Naive B cell (primary cell): ENCODE data around the gene RBM23. TPM values are rescaled to one million over a fixed set of nuclear protein-coding genes. Genes with fewer than 3 reads are reported as not detected.
"Not testable (repeated sequence)": the region's sequence is repeated elsewhere in the genome, so short reads cannot be mapped to it uniquely, and the experiment has no call there.

Source experiments
- ATAC-seq, 2 donors: fragments of 150-1000 bp; cut with Tn5 transposase; 2 replicates each; pipeline ENCODE4 v1.10.0; 2021; ENCODE audit warnings: low read depth in 2 of 2, mild to moderate bottlenecking in 2 of 2, moderate library complexity in 2 of 2
- DNase-seq: peaks from one replicate; pipeline ENCODE4 v3.0.0; 2022
- H3K27ac Mint-ChIP-seq, 6 donors: one replicate each; pipeline ENCODE4 v1.8.0; 2020 to 2022; ENCODE audit warnings: mild to moderate bottlenecking in 6 of 6, mixed read lengths in 6 of 6, moderate library complexity in 5 of 6, inconsistent platforms in 2 of 6
- H3K27me3 Mint-ChIP-seq, 3 donors: one replicate each; pipeline ENCODE4 v1.8.0; 2021 to 2022; ENCODE audit warnings: mixed read lengths in 3 of 3, mild to moderate bottlenecking in 1 of 3
- H3K36me3 Mint-ChIP-seq, 2 donors: one replicate each; pipeline ENCODE4 v1.8.0; 2020 to 2022; ENCODE audit warnings: mixed read lengths in 2 of 2, inconsistent platforms in 1 of 2, mild to moderate bottlenecking in 1 of 2
- H3K4me1 Mint-ChIP-seq, 3 donors: one replicate each; pipeline ENCODE4 v1.8.0; 2020 to 2022; ENCODE audit warnings: mixed read lengths in 3 of 3, inconsistent platforms in 1 of 3, mild to moderate bottlenecking in 1 of 3, moderate library complexity in 1 of 3
- H3K4me3 Mint-ChIP-seq, 8 donors: one replicate each; pipeline ENCODE4 v1.8.0; 2020 to 2022; ENCODE audit warnings: mild to moderate bottlenecking in 8 of 8, mixed read lengths in 8 of 8, moderate library complexity in 8 of 8, inconsistent platforms in 2 of 8
- H3K9me3 Mint-ChIP-seq, 7 donors: one replicate each; pipeline ENCODE4 v1.8.0; 2020 to 2022; ENCODE audit warnings: mixed read lengths in 7 of 7, mild to moderate bottlenecking in 5 of 7, inconsistent platforms in 2 of 7, moderate library complexity in 1 of 7
- polyA plus RNA-seq, 6 donors: library from polyadenylated mRNA; unstranded; fragments of 300-500 nt; fragmentation: Illumina TruSeq; gene quantifications; one replicate each; pipeline ENCODE4 v1.2.3, GENCODE V29; 2021; ENCODE audit warnings: low read depth in 6 of 6

RBM23 gene
- polyA plus RNA-seq, 6 donors from 2014 or later, result 67.8 to 123 (median 68.8) TPM

GRCh38 chr14:22929104-22929960 lies 10.4 kb upstream of the RBM23 start, which contains the start of gene PRMT5:
Gene PRMT5 (minus strand): TSS chr14:22929376. CDS start chr14:22929361, 15 bp downstream.
- Mint-ChIP-seq H3K27ac (peak within 1 kb of the TSS in 2 of 6 donors; percentile 40 to 44), H3K4me3 (no peak within 1 kb of the TSS), H3K27me3 (no peaks in the 10 kb centered on the region), H3K9me3 (no peaks in the 10 kb centered on the region), H3K4me1 (peaks cover 5 to 13% (median 12%) of the 10 kb centered on the region in 3 donors), H3K36me3 (no peaks in the 10 kb centered on the region)
- DNase-seq, result peak; percentile 95
- ATAC-seq, result peak; percentile 89 to 92

DNA sequence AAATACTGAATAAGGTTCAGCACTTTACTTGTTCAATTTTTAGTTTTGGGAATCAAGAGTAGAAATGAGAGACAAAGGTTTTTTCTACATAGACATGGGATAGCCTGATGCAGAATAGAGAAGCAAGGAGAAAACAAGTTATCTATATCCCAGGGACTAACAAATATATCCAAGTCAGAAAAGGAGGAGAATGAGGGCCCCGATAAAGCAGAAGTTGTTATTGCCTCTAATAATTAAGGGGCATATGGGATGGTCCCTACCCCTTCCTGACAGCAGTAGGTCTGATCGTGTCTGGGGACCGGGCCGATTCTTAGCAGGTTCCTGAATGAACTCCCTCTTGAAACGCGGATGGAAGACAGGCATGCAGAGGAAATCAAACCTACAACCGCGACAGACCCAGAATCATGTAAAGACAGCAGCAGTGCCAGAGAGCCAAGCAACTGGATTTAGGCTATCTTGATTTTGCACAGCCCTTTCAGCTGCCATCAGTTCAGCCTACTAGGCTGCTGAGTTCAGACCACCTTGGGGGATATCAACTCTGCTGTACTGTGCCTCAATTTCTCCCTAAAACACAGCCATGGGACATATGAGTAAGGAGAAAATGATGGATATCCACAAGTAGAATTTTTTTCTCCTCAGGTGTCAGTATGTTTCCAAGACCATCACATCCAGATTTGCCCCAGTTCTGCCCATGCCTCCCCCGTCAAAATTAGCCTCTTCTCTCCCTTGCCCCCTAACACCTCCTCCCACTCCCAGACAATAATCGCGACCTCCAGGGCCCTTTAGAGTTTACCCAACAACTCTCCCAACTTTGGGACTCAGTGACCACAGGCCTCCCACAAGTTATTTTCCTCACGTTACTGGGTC lies 9.5 kb upstream of the RBM23 start:
- H3K27me3 Mint-ChIP-seq, result no peaks in the 10 kb centered on the region

GRCh38 chr14:22926316-22926715 lies 7.4 kb upstream of the RBM23 start:
- Mint-ChIP-seq H3K36me3 (peaks cover under 1 to 17% of the 10 kb centered on the region in 2 donors), H3K4me1 (peaks cover 0 to 12% (median 5%) of the 10 kb centered on the region in 3 donors), H3K27me3 (no peaks in the 10 kb centered on the region), H3K27ac (no peak overlapping the region), H3K9me3 (no peaks in the 10 kb centered on the region), H3K4me3 (peak overlapping the region in 4 of 8 donors; percentile 35 to 63 (median 52))
- DNase-seq, result no peak
- ATAC-seq, result no peak

More for the DNA sequence above, 9.5 kb upstream of the RBM23 start:
- DNase-seq, result no peak
- Mint-ChIP-seq H3K36me3 (no peaks in the 10 kb centered on the region), H3K9me3 (no peaks in the 10 kb centered on the region), H3K27ac (peak overlapping the region in 2 of 6 donors; percentile 40 to 44), H3K4me1 (peaks cover 5 to 12% (median 9%) of the 10 kb centered on the region in 3 donors), H3K4me3 (no peak overlapping the region)
- no peak for ATAC-seq

GRCh38 chr14:22925513-22925912 lies 6.6 kb upstream of the RBM23 start:
- H3K27ac Mint-ChIP-seq, result no peak overlapping the region
- H3K27me3 Mint-ChIP-seq, result no peaks in the 10 kb centered on the region
- H3K4me1 Mint-ChIP-seq, result peaks cover 0 to 12% (median 5%) of the 10 kb centered on the region in 3 donors
- peak overlapping the region in 1 of 8 donors; percentile 48 for H3K4me3 Mint-ChIP-seq
- H3K9me3 Mint-ChIP-seq, result no peaks in the 10 kb centered on the region
- no peak for DNase-seq
- ATAC-seq, result no peak
- peaks cover 5 to 22% of the 10 kb centered on the region in 2 donors for H3K36me3 Mint-ChIP-seq

DNA sequence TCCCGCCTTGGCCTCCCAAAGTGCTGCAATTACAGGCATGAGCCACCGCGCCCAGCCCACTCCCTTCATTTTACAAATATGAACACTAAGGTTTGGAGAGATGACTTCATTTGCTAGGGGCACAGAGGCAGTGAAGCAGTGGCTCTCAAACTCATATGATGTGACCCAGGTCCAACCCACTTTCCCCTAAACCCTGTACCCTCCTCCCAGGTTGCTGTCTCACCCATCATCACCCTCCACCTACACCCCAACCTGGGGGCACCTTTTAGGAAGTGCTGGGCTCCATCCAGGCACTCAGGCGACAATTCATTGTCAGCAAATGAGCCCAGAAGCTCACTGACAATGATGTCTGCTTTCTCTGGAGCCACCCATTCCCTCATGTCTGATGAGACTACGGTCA lies 4.8 kb upstream of the RBM23 start:
- peak overlapping the region in 3 of 6 donors; percentile 26 to 84 (median 43) for H3K27ac Mint-ChIP-seq
- H3K4me3 Mint-ChIP-seq, result no peak overlapping the region
- ATAC-seq (no peak), DNase-seq (no peak)
- H3K9me3 Mint-ChIP-seq, result no peaks in the 10 kb centered on the region
- peaks cover 14 to 18% (median 17%) of the 10 kb centered on the region in 3 donors for H3K4me1 Mint-ChIP-seq
- H3K27me3 Mint-ChIP-seq, result no peaks in the 10 kb centered on the region
- peaks cover 9 to 25% of the 10 kb centered on the region in 2 donors for H3K36me3 Mint-ChIP-seq

- Mint-ChIP-seq H3K36me3 (peaks cover 9 to 27% of the 10 kb centered on the region in 2 donors), H3K9me3 (no peaks in the 10 kb centered on the region), H3K27me3 (no peaks in the 10 kb centered on the region), H3K27ac (peak overlapping the region in 2 of 6 donors; percentile 23 to 54), H3K4me3 (no peak overlapping the region), H3K4me1 (peaks cover 20 to 31% (median 28%) of the 10 kb centered on the region in 3 donors)
- DNase-seq (no peak), ATAC-seq (no peak)
These were observed 3.3 kb upstream of the RBM23 start for GRCh38 chr14:22922294-22922693.

- no peak for DNase-seq
- no peak for ATAC-seq
- peaks cover 9 to 27% of the 10 kb centered on the region in 2 donors for H3K36me3 Mint-ChIP-seq
- H3K27ac Mint-ChIP-seq, result peak overlapping the region in 3 of 6 donors; percentile 88 to 100 (median 100)
- no peaks in the 10 kb centered on the region for H3K27me3 Mint-ChIP-seq
- H3K4me1 Mint-ChIP-seq, result peaks cover 15 to 47% (median 26%) of the 10 kb centered on the region in 3 donors
- H3K9me3 Mint-ChIP-seq, result no peaks in the 10 kb centered on the region
- H3K4me3 Mint-ChIP-seq, result peak overlapping the region in 4 of 8 donors; percentile 6 to 99 (median 54)
These were observed 1.7 kb upstream of the RBM23 start for GRCh38 chr14:22920697-22921096.

DNA sequence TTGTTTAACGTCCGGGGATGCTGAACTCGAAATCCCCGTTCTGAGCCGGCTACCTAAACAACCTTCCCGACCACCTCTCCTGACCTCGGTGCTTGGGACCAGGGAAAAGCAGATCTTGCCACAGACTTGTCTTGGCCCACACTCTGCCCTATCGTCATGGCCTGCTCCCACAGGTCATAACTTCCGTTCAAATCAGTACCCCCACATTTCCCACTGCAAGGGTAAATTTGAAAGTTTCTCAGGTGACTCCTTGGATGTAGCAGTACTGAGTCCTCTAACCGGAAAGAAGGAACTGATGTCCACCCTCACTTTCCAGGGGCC lies 612 bp upstream of the RBM23 start:
- H3K4me1 Mint-ChIP-seq, result peaks cover 15 to 58% (median 34%) of the 10 kb centered on the region in 3 donors

GRCh38 chr14:22915886-22916521 lies 2.9 kb downstream of the RBM23 start:
- Mint-ChIP-seq H3K27ac (peak overlapping the region; percentile 20 to 100 (median 80)), H3K36me3 (peaks cover 5 to 7% of the 10 kb centered on the region in 2 donors), H3K9me3 (no peaks in the 10 kb centered on the region), H3K4me3 (peak overlapping the region in 3 of 8 donors; percentile 25 to 96 (median 67)), H3K4me1 (peaks cover 20 to 79% (median 43%) of the 10 kb centered on the region in 3 donors), H3K27me3 (no peaks in the 10 kb centered on the region)
- DNase-seq, result no peak
- ATAC-seq, result no peak

More for the DNA sequence above, 612 bp upstream of the RBM23 start:
- Mint-ChIP-seq H3K4me3 (peak overlapping the region; percentile 95 to 100 (median 98)), H3K9me3 (no peaks in the 10 kb centered on the region), H3K36me3 (peaks cover 9 to 27% of the 10 kb centered on the region in 2 donors), H3K27ac (peak overlapping the region; percentile 100), H3K27me3 (no peaks in the 10 kb centered on the region)
- ATAC-seq, result peak in 1 of 2 donors; percentile 0
- DNase-seq, result no peak

GRCh38 chr14:22914836-22915235 lies 4.1 kb downstream of the RBM23 start:
- peak overlapping the region in 1 of 8 donors; percentile 72 for H3K4me3 Mint-ChIP-seq
- peak overlapping the region in 4 of 6 donors; percentile 54 to 78 (median 63) for H3K27ac Mint-ChIP-seq
- H3K36me3 Mint-ChIP-seq, ATAC-seq, H3K9me3 Mint-ChIP-seq, H3K27me3 Mint-ChIP-seq, DNase-seq: not testable (repeated sequence)
- H3K4me1 Mint-ChIP-seq, result peaks cover 20 to 76% (median 43%) of the 10 kb centered on the region in 3 donors

DNA sequence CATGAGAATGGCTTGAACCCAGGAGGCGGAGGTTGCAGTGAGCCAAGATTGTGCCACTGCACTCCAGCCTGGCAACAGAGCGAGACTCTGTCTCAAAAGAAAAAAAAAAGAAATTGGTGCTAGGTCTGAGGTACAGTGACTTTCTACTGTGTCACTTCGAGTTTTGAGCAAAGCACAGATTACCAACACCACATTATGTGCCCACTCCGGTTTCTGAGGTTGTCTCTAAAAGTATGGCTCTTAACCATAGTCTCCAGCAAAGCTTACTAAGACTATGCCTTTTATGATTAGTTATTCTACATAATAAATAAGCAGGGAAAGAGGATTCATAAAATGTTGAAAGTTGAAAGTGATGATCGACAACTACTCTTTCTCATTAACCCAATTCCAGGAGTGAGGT lies 8.0 kb downstream of the RBM23 start:
- no peaks in the 10 kb centered on the region for H3K27me3 Mint-ChIP-seq
- H3K4me3 Mint-ChIP-seq, result no peak overlapping the region
- H3K4me1 Mint-ChIP-seq, result peaks cover 15 to 42% (median 23%) of the 10 kb centered on the region in 3 donors
- ATAC-seq, result no peak
- H3K36me3 Mint-ChIP-seq, result peaks cover 15 to 16% of the 10 kb centered on the region in 2 donors
- H3K9me3 Mint-ChIP-seq, result no peaks in the 10 kb centered on the region
- DNase-seq, result no peak
- H3K27ac Mint-ChIP-seq, result no peak overlapping the region

DNA sequence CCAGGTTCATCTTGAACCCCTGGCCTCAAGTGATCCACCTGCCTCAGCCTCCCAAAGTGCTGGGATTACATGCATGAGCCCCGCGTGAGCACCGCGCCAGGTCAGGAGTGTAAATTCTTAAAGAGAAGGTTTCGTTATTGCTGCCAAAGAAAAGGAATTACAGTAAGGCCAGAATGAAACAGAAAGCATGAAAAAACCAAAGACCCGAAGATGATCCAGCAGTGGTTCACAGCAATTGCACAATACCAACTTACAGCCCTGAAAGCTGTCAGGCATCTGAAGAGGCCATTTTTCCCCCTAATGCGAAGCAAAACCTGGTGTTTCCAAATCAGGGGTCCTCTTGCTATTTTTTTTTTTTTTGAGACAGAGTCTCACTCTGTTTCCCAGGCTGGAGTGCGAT lies 10.3 kb downstream of the RBM23 start:
- no peaks in the 10 kb centered on the region for H3K9me3 Mint-ChIP-seq
- peak overlapping the region in 1 of 8 donors; percentile 64 for H3K4me3 Mint-ChIP-seq
- H3K27ac Mint-ChIP-seq, result no peak overlapping the region
- ATAC-seq (no peak), DNase-seq (no peak)
- H3K27me3 Mint-ChIP-seq, result no peaks in the 10 kb centered on the region
- H3K36me3 Mint-ChIP-seq, result peaks cover 30 to 33% of the 10 kb centered on the region in 2 donors
- peaks cover 15 to 22% (median 16%) of the 10 kb centered on the region in 3 donors for H3K4me1 Mint-ChIP-seq

DNA sequence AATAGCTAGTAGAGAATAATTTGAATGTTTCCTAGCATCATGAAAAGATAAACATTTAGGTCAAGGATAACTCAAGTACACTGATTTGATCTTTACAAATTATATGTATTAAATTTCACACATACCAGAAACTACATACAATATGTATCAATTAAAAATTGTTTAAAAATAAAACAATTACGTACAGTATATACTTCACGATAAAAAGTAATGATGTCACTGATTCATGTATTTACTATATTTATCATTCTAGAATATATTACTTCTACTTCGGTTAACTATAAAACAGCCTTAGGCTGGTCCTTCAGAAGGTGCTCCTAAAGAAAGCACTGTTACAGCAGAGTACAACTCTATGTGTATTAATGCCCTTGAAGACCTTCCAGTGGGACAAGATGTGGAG lies 11.5 kb downstream of the RBM23 start:
- ATAC-seq (no peak), DNase-seq (no peak)
- Mint-ChIP-seq H3K27me3 (no peaks in the 10 kb centered on the region), H3K27ac (no peak overlapping the region), H3K4me1 (peaks cover 10 to 20% (median 14%) of the 10 kb centered on the region in 3 donors), H3K4me3 (no peak overlapping the region), H3K36me3 (peaks cover 30 to 33% of the 10 kb centered on the region in 2 donors), H3K9me3 (no peaks in the 10 kb centered on the region)
